Measurements from ENCODE around the gene HTT-AS. TPM values are rescaled to one million over a fixed set of nuclear protein-coding genes. Genes with fewer than 3 reads are reported as not detected.

HTT-AS gene
- total and polyA plus RNA-seq, 2 of the 13 experiments (the other 11 are each of a cell fraction or from before 2014, with no cell fraction given), result not detected

GRCh38 chr4:3115637-3116270 lies 41.4 kb upstream of the HTT-AS start:
- Histone ChIP-seq H3K9me3 (ENCODE audit: low read length) (no peaks in the 10 kb centered on the region), H3K36me3 (replicated peaks in 1 of 2; ENCODE audit: control insufficient read depth in 1 of 2, insufficient read depth in 2 of 2, low read length in 2 of 2) (peaks cover 26 to 81% of the 10 kb centered on the region in 2 experiments), H3K27me3 (ENCODE audit: control insufficient read depth in 1 of 2, insufficient read depth in 2 of 2, low read length in 2 of 2) (no peaks in the 10 kb centered on the region), H3K4me3 (replicated peaks in 1 of 3; ENCODE audit: insufficient read depth in 1 of 3, low read depth in 2 of 3, low read length in 3 of 3) (no peak overlapping the region), H4K20me1 (ENCODE audit: insufficient read depth, low read length) (no peaks in the 10 kb centered on the region), H3K4me1 (ENCODE audit: insufficient read depth, low read length) (peaks cover 10% of the 10 kb centered on the region; the same call in 1 of the 2 replicates), H3K9ac (ENCODE audit: insufficient read depth, low read depth, low read length) (no peak overlapping the region), H2AFZ (ENCODE audit: low read length) (no peak overlapping the region), H3K27ac (ENCODE audit: extremely low read length, insufficient read depth, low read length) (no peak overlapping the region), H3K79me2 (ENCODE audit: insufficient read depth, low read length) (no peaks in the 10 kb centered on the region), H3K4me2 (ENCODE audit: low read depth, low read length) (no peak overlapping the region)
- no peak for FAIRE-seq
- no peak for DNase-seq (ENCODE audit: low spot score)
- WGBS (ENCODE audit: low lambda C conversion rate), result 97% methylated on average over 15 of the region's 15 CpGs
- no peak for TF ChIP-seq ZNF878 (CRISPR knock-in tag; IDR thresholded peaks at IDR 0.05)
- TF ChIP-seq HINFP (CRISPR knock-in tag; IDR thresholded peaks at IDR 0.05; ENCODE audit: low read depth), result no peak
- no peak for TF ChIP-seq MED8 (CRISPR knock-in tag; IDR thresholded peaks at IDR 0.05; ENCODE audit: insufficient replicate concordance)
- no peak for TF ChIP-seq ZNF777 (CRISPR knock-in tag; IDR thresholded peaks at IDR 0.05)
- TF ChIP-seq ZFYVE20 (CRISPR knock-in tag; IDR thresholded peaks at IDR 0.05; ENCODE audit: borderline replicate concordance, low read depth), result no peak
- no peak for TF ChIP-seq ZNF691 (CRISPR knock-in tag; IDR thresholded peaks at IDR 0.05; ENCODE audit: borderline replicate concordance, low read depth)
- TF ChIP-seq SSRP1 (CRISPR knock-in tag; IDR thresholded peaks at IDR 0.05), result no peak
- TF ChIP-seq MEIS1 (CRISPR knock-in tag; IDR thresholded peaks at IDR 0.05; ENCODE audit: borderline replicate concordance), result no peak
- TF ChIP-seq TCF12 (IDR thresholded peaks at IDR 0.05), result no peak
- TF ChIP-seq TCF12 (CRISPR knock-in tag; IDR thresholded peaks at IDR 0.05), result no peak
- no peak for TF ChIP-seq ARID5B (CRISPR knock-in tag; IDR thresholded peaks at IDR 0.05)
- no peak for TF ChIP-seq ZKSCAN8 (CRISPR knock-in tag; IDR thresholded peaks at IDR 0.05; ENCODE audit: borderline replicate concordance)
- in situ Hi-C loops (cut with HindIII; ENCODE audit: extremely low pct_ligation_motif_present, low pct_unique_long_range_greater_than_20kb), result no loop called here
- ChIA-PET CTCF (ENCODE audit: low intra/inter-chr PET ratio, low total read pairs) (no interaction called here), POLR2A (no interaction called here)
- ATAC-seq, result no peak
- BruUV-seq (replicated peaks), result no TSS peak
- intact Hi-C loops (cut with micrococcal nuclease; ENCODE audit: unreplicated experiment), result no loop called here
